Fibroblast of skin of scalp (primary cell): ENCODE data around the gene TBC1D16.

Source experiments
- DNase-seq: peaks from one replicate; pipeline ENCODE4 v3.0.0-alpha.2; 2013

Gene TBC1D16

GRCh38 chr17:79923974-79924638 lies 111.6 kb downstream of the TBC1D16 start:
- DNase-seq = no peak

DNA sequence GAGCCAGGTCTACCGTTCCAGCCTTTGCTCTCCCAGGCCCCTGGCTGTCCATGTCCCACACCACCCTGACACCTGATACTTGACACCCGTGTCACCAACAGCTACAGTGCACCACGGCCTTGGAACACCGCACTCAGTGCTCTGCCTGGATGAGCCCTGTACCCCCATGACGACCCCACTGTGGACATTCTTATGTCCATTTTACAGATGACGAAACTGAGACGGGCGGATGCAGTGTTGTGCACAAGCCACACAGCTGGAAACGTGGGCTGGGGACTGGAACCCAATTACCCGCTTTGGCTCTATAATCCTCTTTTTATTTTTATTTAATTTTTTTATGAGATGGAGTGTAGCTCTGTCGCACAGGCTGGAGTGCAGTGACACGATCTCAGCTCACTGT lies 112.9 kb downstream of the TBC1D16 start:
- DNase-seq = no peak

DNA sequence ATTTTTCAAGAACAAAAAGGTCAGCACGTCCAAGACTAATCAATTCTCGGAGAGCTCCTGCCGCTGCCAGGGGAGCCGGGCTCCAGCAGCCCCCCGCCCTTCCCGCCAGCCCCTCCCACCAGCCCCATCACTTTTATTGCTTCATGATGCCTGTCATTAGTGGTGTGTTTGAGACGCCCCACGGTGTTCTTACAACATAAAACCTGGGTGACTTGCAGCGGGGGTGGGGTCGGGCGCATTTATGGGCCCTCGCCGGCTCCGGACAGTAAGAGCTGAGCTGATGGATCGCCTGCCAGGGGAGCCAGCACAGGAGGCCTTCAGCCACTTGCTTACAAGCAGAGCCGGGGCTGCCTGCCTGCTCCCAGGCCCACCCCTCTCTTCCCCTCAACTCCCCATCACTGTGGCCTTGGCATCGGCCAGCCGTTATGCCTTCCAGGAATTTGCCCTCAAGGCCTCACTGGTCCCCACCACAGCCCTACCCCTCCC lies 113.5 kb downstream of the TBC1D16 start:
- no peak for DNase-seq

GRCh38 chr17:79921411-79922115 lies 114.1 kb downstream of the TBC1D16 start:
- DNase-seq = no peak

DNA sequence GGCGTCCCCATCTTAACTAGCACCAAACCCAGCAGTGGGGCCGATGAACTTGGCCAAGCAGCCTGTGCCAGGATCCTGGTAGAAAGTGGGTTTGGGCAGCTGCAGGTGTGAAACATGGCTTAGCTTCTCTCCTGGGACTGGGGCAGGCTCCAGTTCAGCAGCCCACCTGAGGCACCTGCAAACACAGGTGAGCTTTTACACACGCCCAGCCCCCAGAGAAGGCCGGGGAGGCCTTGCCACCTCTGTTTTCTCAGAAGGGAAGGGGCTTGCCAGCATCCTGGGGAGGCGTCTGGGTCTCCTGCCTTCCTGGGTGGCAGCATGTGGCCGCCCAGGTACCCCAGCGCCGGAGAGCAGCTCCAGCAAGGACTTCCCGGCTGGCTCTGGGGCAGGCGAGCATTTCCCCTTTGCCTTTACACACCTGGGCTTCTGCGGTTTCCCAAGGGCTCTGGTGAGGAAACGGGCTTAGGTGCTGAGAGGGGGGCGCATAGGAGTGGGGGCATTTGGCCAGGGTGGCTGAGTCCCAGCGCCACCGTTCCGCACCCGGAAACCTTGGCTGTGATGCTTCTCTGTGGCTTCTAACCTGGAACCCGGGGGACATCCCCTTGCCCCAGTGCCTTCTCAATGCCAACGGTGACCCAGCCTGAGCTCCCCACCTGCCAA lies 114.8 kb downstream of the TBC1D16 start:
- no peak for DNase-seq

GRCh38 chr17:79919862-79920720 lies 115.6 kb downstream of the TBC1D16 start:
- DNase-seq = no peak

DNA sequence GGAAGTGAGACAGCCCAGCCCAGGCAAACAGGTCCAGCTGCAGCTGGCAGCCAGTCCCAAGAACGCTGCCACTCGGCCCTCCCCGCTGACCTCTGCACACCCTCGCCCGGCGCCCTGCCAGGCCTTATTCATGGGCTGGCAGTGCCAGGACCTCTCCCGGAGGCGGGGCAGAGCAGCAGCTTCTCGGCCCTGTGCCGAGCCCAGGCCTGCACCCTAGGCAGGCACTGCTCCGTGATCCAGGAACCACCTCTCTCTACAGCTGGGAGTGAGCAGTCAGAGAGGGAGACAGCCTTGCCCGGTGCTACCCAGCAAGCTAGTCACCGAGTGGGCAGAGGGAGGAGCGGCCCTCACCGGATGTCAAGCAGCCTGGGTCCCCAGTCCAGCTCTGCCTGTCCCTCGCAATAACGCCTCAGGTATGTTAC lies 116.5 kb downstream of the TBC1D16 start:
- DNase-seq = no peak

DNA sequence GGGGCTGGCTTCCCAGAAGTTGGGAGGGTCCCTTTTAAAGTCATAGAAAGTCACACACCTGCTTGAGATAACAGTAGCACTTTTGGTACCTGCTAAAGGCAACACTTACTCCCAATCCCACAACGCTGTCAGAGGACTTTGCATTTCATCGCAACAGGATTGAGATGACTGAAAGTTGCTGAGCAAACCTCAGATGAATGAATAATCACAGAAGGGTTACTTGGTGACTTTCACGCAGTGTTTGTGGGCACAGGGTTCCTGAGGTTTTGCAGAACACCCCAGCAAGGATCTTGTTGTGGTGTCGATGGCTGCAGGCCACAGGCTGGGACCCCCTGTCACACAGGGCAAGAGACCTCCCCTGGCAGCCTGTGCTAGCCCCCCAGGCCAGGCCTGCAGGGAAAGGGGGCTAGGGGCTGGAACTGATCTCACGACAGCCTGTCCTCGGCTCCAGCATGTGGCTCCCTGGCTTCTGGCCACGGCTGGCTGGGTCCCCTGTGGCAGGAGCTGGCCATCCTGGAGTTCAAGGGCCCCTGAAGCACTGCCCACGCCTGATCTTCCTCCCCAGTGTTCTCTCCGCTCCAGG lies 117.0 kb downstream of the TBC1D16 start:
- DNase-seq = no peak

- no peak for DNase-seq
Observed at GRCh38 chr17:79917902-79918484, 117.7 kb downstream of the TBC1D16 start.

GRCh38 chr17:79916991-79917901 lies 118.4 kb downstream of the TBC1D16 start:
- DNase-seq = no peak

DNA sequence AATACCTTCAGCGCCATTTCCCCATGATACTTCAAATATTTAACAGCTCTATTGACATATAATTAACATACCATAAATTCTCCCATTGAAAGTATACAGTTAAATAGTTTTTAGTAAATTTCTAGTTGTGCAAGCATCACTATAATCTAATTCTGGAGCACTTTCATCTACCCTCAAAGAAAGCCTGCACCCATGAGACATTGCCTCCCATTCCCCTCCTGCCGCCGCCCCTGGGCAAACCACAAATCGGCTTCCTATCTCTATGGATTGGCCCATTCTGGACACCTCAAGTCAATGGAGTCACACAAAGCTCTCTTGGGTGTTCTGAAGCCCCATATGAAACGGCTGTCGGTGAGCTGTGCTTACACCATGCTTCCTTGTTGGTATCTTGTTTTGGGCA lies 119.2 kb downstream of the TBC1D16 start:
- no peak for DNase-seq

- DNase-seq = peak; percentile 25
Observed at GRCh38 chr17:79915850-79916430, 119.7 kb downstream of the TBC1D16 start.

GRCh38 chr17:79914813-79915740 lies 120.6 kb downstream of the TBC1D16 start:
- no peak for DNase-seq

DNA sequence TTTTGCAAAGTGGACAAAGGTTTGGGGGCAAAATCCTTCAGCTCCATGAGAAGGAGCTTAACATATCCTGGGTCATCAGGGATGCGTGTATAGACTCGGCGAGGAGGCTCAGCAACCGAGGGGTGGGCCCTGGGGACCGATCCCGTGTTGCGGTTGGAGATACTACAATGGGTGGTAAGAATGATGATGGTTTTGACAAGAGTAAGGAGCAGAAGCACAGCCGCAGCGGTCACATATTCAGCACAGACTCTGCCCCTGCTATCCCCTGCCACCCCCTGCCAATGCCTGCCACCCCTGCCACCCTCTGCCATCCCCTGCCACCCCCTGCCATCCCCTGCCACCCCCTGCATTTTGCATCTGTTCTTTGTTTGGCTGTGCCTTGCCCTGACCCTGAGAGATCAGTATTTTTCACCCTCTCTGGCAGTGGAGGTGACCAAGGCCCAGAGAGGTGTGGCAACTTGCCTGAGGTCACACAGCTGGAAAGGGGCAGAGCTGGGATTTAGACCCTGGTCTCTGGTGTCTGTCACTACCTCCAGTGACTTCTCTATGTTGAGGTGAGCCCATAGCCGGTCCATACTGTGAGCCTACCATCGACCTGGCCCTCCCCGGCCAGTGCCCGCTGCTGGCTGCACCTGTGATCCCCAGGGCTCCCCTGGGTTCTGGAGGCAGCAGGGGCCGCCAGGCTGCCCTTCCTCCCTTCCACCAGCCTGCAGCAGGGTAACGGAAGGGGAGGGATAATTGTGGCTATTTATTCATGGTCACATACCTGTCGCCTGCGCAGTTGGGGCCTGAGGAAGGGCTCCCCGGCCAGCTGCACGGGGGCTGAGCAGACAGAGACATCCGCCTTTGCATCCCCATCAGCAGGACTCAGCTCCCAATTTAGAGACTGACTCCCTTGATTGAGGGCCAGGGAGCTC lies 121.5 kb downstream of the TBC1D16 start:
- DNase-seq = no peak

- no peak for DNase-seq
Observed at GRCh38 chr17:79913451-79913850, 122.2 kb downstream of the TBC1D16 start.

DNA sequence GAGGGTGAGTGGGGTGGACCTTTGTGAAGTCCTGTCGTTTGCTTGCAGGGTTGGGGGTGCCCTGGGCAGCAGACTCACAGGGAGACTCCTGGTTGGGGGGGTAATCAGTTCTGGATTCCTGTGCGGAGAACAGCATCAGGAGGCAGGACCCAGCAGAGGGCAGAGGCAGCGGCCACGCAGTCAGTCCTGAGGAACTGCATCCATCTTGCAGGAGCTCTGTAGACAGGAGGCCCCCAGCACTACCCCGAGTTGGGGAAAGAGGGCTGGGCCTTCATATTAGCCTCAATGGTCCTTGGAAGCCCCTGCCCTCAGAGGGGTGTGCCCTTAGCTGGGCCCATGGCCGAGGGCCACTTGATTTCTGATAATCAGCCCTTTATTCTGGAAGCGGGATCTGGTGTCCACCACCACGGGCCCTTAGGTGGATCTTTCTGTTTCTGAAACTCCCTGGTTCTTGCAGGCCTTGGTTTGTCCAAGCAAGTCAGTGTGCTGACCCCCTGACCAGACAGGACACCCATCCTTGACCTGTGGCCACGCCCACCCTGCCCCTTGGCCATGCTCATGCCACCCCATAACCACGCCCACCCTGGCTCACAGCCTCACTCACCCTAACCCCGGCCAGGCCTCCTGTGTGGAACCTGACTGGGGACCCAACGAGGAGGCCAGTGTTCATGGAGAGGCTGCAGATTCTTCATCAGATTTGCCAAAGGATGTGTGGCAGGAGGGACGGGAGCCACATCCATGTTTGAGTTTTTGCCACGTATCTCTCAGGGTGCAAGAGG lies 122.9 kb downstream of the TBC1D16 start:
- no peak for DNase-seq
